Activated CD4-positive, alpha-beta T cell treated with anti-CD3 and anti-CD28 coated beads, Interleukin-2, amount 50 U/mL, for 1 hour (primary cell): Measurements from ENCODE around the gene ZNF747.

Experiments
- DNase-seq: peaks from one replicate; pipeline ENCODE4 v3.0.0-alpha.2; 2020

ZNF747 gene

GRCh38 chr16:30510376-30510938, 24.2 kb downstream of the ZNF747 start:
- no peak for DNase-seq

- no peak for DNase-seq
Measured at GRCh38 chr16:30509081-30509765, 25.4 kb downstream of the ZNF747 start.

- DNase-seq, result no peak
Measured at GRCh38 chr16:30503403-30504296, 31.0 kb downstream of the ZNF747 start.

- DNase-seq, result no peak
Measured at GRCh38 chr16:30499284-30499683, 35.4 kb downstream of the ZNF747 start.

- DNase-seq, result no peak
Measured at GRCh38 chr16:30494709-30495108, 39.9 kb downstream of the ZNF747 start.

GRCh38 chr16:30493941-30494488, 40.6 kb downstream of the ZNF747 start:
- DNase-seq, result no peak

- no peak for DNase-seq
Measured at GRCh38 chr16:30491744-30492308, 42.8 kb downstream of the ZNF747 start.

GRCh38 chr16:30491229-30491628, 43.4 kb downstream of the ZNF747 start:
- DNase-seq, result no peak

- DNase-seq, result no peak
Measured at GRCh38 chr16:30490210-30490609, 44.4 kb downstream of the ZNF747 start.

GRCh38 chr16:30488764-30489605, 45.7 kb downstream of the ZNF747 start:
- DNase-seq, result no peak

- no peak for DNase-seq
Measured at GRCh38 chr16:30485818-30486436, 48.7 kb downstream of the ZNF747 start.

- no peak for DNase-seq
Measured at GRCh38 chr16:30484887-30485286, 49.8 kb downstream of the ZNF747 start.

- DNase-seq, result no peak
Measured at GRCh38 chr16:30482366-30482765, 52.3 kb downstream of the ZNF747 start.

GRCh38 chr16:30481381-30481780, 53.3 kb downstream of the ZNF747 start:
- no peak for DNase-seq
